GM12891 (cell line): ENCODE results near the gene TMEM255A.

Experiments
- POLR2A ChIP-seq: IDR thresholded peaks from 2 replicates; pipeline ENCODE4 v1.6.1; 2011; ENCODE audit warnings: low read depth, low read length, control low read depth
- POLR2AphosphoS5 ChIP-seq: IDR thresholded peaks from 2 replicates; pipeline ENCODE4 v1.6.1; 2011; ENCODE audit warnings: low read depth, low read length, control low read depth
- TAF1 ChIP-seq: IDR thresholded peaks from 2 replicates; pipeline ENCODE4 v1.6.1; 2011; ENCODE audit warnings: low read depth, low read length, control low read depth

DNA sequence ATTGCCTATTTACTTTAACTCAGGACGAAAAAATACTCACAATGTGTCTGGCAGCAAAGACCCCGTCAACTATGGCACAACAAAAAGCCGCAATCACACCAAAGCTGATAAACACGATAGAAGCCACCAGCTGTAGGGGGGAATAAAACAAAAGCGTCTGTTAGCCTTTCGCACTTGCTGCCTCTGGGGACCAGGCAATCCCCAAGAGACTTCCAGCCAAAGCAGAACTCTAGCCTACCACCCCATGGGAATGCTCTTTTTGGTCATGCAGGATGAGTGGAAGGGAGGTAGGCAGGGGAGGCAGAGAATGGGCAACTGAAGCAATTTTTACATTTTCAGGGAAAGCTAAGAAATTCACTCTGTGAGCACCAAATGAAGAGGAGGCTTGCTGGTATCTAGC lies 20.1 kb downstream of the TMEM255A start:
- no peak for TF ChIP-seq POLR2AphosphoS5
- TF ChIP-seq POLR2A, result no peak
- no peak for TF ChIP-seq TAF1
